HCT116 (cell line): ENCODE data around the gene ARSK. TPM values are rescaled to one million over a fixed set of nuclear protein-coding genes. Genes with fewer than 3 reads are reported as not detected.

ENCODE experiments used
- ATAC-seq: fragments of 200-7000 bp; cut with Tn5 transposase; 2 replicates; pipeline ENCODE4 v1.9.1; 2020; ENCODE audit warnings: mild to moderate bottlenecking, moderate library complexity
- BruUV-seq: library from RNA; stranded (reverse); fragments of 400-500 nt; replicated peaks from 2 replicates; lab custom pipeline; 2021; lab: Mats Ljungman, UMichigan
- CTCF ChIA-PET: fragments of 300-600 bp; sonication (Branson Sonifier 250); formaldehyde crosslinking; loops from one replicate; lab custom pipeline; 2021; ENCODE audit warnings: antibody characterized with exemption; lab: Charles Lee
- POLR2A ChIA-PET: fragments of 300-600, 350-600 bp; sonication (Branson Sonifier 250); formaldehyde crosslinking; loops from one replicate; lab custom pipeline; 2021; ENCODE audit warnings: antibody characterized with exemption; lab: Charles Lee
- RAD21 ChIA-PET, 2 experiments: fragments of 300-600 bp; sonication (Branson Sonifier 250); formaldehyde crosslinking; loops; one replicate each; lab custom pipeline; 2023; ENCODE audit warnings: low total read pairs in 2 of 2; ENCODE audit not compliant: uncharacterized antibody in 2 of 2, unreplicated experiment in 2 of 2, low non-redundant PET in 1 of 2; lab: Charles Lee
- DNase-seq: peaks from one replicate; pipeline ENCODE4 v3.0.0-alpha.2; 2010; ENCODE audit warnings: low read depth, low spot score
- H2AFZ ChIP-seq: fragments of 200-600 bp; shearing (Covaris generic), sonication (generic); 2 replicates; pipeline ENCODE4 v1.6.1; 2017; ENCODE audit warnings: low read depth, mixed run types, mixed read lengths, antibody characterized with exemption, low read length; ENCODE audit not compliant: poor library complexity, severe bottlenecking
- H3K27ac ChIP-seq: 2 replicates; pipeline ENCODE4 v1.5.1; 2012; ENCODE audit warnings: low read depth, low read length
- H3K27me3 ChIP-seq: fragments of 200-600 bp; sonication (generic); 2 replicates; pipeline ENCODE4 v1.6.1; 2016; ENCODE audit warnings: mixed run types, low read length, mixed read lengths; ENCODE audit not compliant: insufficient read depth
- H3K36me3 ChIP-seq, 2 experiments: fragments of 200-500 bp in 1 of 2; fragments of 200-600 bp in 1 of 2; sonication (Bioruptor generic) in 1 of 2; sonication (generic) in 1 of 2; 2 replicates each; pipeline versions ENCODE4 v1.5.1 to v1.6.1; 2014 to 2016; ENCODE audit warnings: low read length in 2 of 2, inconsistent platforms in 1 of 2, mixed read lengths in 1 of 2, mixed run types in 1 of 2; ENCODE audit not compliant: insufficient read depth in 2 of 2, control insufficient read depth in 1 of 2
- H3K4me1 ChIP-seq, 2 experiments: fragments of 200-600 bp in 1 of 2; sonication (generic) in 1 of 2; 2 replicates each; pipeline versions ENCODE4 v1.5.1 to v1.6.1; 2012 to 2017; ENCODE audit warnings: low read length in 2 of 2, inconsistent platforms in 1 of 2, mild to moderate bottlenecking in 1 of 2, mixed read lengths in 1 of 2, mixed run types in 1 of 2, moderate library complexity in 1 of 2; ENCODE audit not compliant: insufficient read depth in 2 of 2, control insufficient read depth in 1 of 2
- H3K4me2 ChIP-seq: fragments of 200-600 bp; sonication (generic); 2 replicates; pipeline ENCODE4 v1.6.1; 2017; ENCODE audit warnings: mixed run types, low read length, mixed read lengths
- H3K4me3 ChIP-seq, 2 experiments: fragments of 200-600 bp in 1 of 2; sonication (generic) in 1 of 2; replicated peaks in 1 of 2; 2 replicates each; pipeline ENCODE4 v1.5.1; 2011 to 2016; ENCODE audit warnings: low read length in 2 of 2, control low read depth in 1 of 2, low read depth in 1 of 2, mild to moderate bottlenecking in 1 of 2, mixed read lengths in 1 of 2, mixed run types in 1 of 2
- H3K79me2 ChIP-seq: fragments of 200-600 bp; sonication (generic); 2 replicates; pipeline ENCODE4 v1.6.1; 2017; ENCODE audit warnings: mild to moderate bottlenecking, mixed run types, low read length, moderate library complexity, mixed read lengths; ENCODE audit not compliant: insufficient read depth
- H3K9ac ChIP-seq: fragments of 200-600 bp; sonication (generic); 2 replicates; pipeline ENCODE4 v1.6.1; 2016; ENCODE audit warnings: low read length, mixed read lengths
- H3K9me2 ChIP-seq: fragments of 200-600 bp; sonication (generic), shearing (Covaris generic); 2 replicates; pipeline ENCODE4 v1.6.1; 2017; ENCODE audit warnings: mixed run types, mild to moderate bottlenecking, moderate library complexity; ENCODE audit not compliant: insufficient read depth
- H3K9me3 ChIP-seq, 2 experiments: fragments of 200-500 bp in 1 of 2; fragments of 200-600 bp in 1 of 2; sonication (Bioruptor generic) in 1 of 2; sonication (generic) in 1 of 2; 2 replicates each; pipeline ENCODE4 v1.6.1; 2014 to 2017; ENCODE audit warnings: low read length in 2 of 2, mixed read lengths in 2 of 2, inconsistent platforms in 1 of 2, low read depth in 1 of 2, mild to moderate bottlenecking in 1 of 2, mixed run types in 1 of 2, moderate library complexity in 1 of 2; ENCODE audit not compliant: control insufficient read depth in 1 of 2, insufficient read depth in 1 of 2
- H4K20me1 ChIP-seq: fragments of 200-600 bp; sonication (generic), shearing (Covaris generic); 2 replicates; pipeline ENCODE4 v1.6.1; 2017; ENCODE audit warnings: mixed run types, mild to moderate bottlenecking, moderate library complexity; ENCODE audit not compliant: insufficient read depth
- EZH2phosphoT487 ChIP-seq: fragments of 200-600 bp; IDR thresholded peaks from 2 replicates; pipeline ENCODE4 v1.6.1; 2018; ENCODE audit warnings: antibody characterized with exemption, borderline replicate concordance
- JUND ChIP-seq: IDR thresholded peaks from 2 replicates; pipeline ENCODE4 v1.6.1; 2012
- RAD21 ChIP-seq: IDR thresholded peaks from 2 replicates; pipeline ENCODE4 v1.6.1; 2012; ENCODE audit warnings: low read depth, mild to moderate bottlenecking
- SIN3A ChIP-seq: IDR thresholded peaks from 2 replicates; pipeline ENCODE4 v1.6.1; 2012; ENCODE audit warnings: low read depth
- SP1 ChIP-seq: IDR thresholded peaks from 2 replicates; pipeline ENCODE4 v1.6.1; 2012; ENCODE audit warnings: low read depth
- YY1 ChIP-seq: IDR thresholded peaks from 2 replicates; pipeline ENCODE4 v1.6.1; 2011; ENCODE audit warnings: low read length, low read depth, moderate library complexity, mild to moderate bottlenecking; ENCODE audit not compliant: insufficient replicate concordance; ENCODE audit errors: extremely low read depth
- ZFX ChIP-seq: fragments of 450-650 bp; IDR thresholded peaks from 2 replicates; pipeline ENCODE4 v1.6.1; 2017
- intact Hi-C: fragments of 100-400 bp; cut with micrococcal nuclease; formaldehyde crosslinking; loops from 2 replicates; pipeline ENCODE4 v1.10.0; 2022
- total RNA-seq: library from RNA; stranded (reverse); gene quantifications from one replicate; pipeline ENCODE4 v1.2.1, GENCODE V29; 2021; ENCODE audit not compliant: unreplicated experiment
- TF ChIP-seq, protein P1 (sequence below), 3 experiments: fragments of 200-600 bp in 1 of 3; sonication (generic) in 1 of 3; IDR thresholded peaks in 2 of 3; conservative IDR thresholded peaks in 1 of 3; 2 replicates each; pipeline ENCODE4 v1.5.1; 2012 to 2017; ENCODE audit warnings: low read depth in 2 of 3, low read length in 2 of 3, antibody characterized with exemption in 1 of 3, borderline replicate concordance in 1 of 3, control low read depth in 1 of 3, mild to moderate bottlenecking in 1 of 3, mixed read lengths in 1 of 3, mixed run types in 1 of 3, moderate library complexity in 1 of 3; ENCODE audit not compliant: insufficient read depth in 1 of 3
- TF ChIP-seq, protein P2 (sequence below): IDR thresholded peaks from 2 replicates; pipeline ENCODE4 v1.6.1; 2012; ENCODE audit warnings: low read depth

ARSK gene
- total RNA-seq, 1 experiment from 2014 or later: 4.6 TPM

GRCh38 chr5:95581576-95581975 lies 26.7 kb downstream of the ARSK start:
- Histone ChIP-seq H3K4me2 (no peak overlapping the region), H3K79me2 (no peaks in the 10 kb centered on the region), H3K9ac (no peak overlapping the region), H3K4me3 (no peak overlapping the region), H3K36me3 (no peaks in the 10 kb centered on the region), H3K9me3 (no peaks in the 10 kb centered on the region), H4K20me1 (no peaks in the 10 kb centered on the region), H3K27ac (no peak overlapping the region), H3K27me3 (no peaks in the 10 kb centered on the region), H3K4me1 (no peaks in the 10 kb centered on the region), H3K9me2 (no peaks in the 10 kb centered on the region), H2AFZ (no peak overlapping the region)
- DNase-seq (no peak), ATAC-seq (no peak)
- no TSS peak for BruUV-seq
- ChIA-PET POLR2A (no interaction called here), RAD21 (no interaction called here), CTCF (no interaction called here)
- intact Hi-C loops: no loop called here
- TF ChIP-seq ZFX (no peak), RAD21 (no peak), JUND (no peak), SP1 (no peak), SIN3A (no peak), EZH2phosphoT487 (no peak), YY1 (no peak)
- TF ChIP-seq, protein P1, sequence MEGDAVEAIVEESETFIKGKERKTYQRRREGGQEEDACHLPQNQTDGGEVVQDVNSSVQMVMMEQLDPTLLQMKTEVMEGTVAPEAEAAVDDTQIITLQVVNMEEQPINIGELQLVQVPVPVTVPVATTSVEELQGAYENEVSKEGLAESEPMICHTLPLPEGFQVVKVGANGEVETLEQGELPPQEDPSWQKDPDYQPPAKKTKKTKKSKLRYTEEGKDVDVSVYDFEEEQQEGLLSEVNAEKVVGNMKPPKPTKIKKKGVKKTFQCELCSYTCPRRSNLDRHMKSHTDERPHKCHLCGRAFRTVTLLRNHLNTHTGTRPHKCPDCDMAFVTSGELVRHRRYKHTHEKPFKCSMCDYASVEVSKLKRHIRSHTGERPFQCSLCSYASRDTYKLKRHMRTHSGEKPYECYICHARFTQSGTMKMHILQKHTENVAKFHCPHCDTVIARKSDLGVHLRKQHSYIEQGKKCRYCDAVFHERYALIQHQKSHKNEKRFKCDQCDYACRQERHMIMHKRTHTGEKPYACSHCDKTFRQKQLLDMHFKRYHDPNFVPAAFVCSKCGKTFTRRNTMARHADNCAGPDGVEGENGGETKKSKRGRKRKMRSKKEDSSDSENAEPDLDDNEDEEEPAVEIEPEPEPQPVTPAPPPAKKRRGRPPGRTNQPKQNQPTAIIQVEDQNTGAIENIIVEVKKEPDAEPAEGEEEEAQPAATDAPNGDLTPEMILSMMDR (IDR thresholded peaks at IDR 0.05 in 2 of 3, conservative IDR thresholded peaks at IDR 0.05 in 1 of 3; ENCODE audit: borderline replicate concordance in 1 of 3, insufficient read depth in 1 of 3, low read depth in 2 of 3, low read length in 2 of 3): no peak
- TF ChIP-seq, protein P2, sequence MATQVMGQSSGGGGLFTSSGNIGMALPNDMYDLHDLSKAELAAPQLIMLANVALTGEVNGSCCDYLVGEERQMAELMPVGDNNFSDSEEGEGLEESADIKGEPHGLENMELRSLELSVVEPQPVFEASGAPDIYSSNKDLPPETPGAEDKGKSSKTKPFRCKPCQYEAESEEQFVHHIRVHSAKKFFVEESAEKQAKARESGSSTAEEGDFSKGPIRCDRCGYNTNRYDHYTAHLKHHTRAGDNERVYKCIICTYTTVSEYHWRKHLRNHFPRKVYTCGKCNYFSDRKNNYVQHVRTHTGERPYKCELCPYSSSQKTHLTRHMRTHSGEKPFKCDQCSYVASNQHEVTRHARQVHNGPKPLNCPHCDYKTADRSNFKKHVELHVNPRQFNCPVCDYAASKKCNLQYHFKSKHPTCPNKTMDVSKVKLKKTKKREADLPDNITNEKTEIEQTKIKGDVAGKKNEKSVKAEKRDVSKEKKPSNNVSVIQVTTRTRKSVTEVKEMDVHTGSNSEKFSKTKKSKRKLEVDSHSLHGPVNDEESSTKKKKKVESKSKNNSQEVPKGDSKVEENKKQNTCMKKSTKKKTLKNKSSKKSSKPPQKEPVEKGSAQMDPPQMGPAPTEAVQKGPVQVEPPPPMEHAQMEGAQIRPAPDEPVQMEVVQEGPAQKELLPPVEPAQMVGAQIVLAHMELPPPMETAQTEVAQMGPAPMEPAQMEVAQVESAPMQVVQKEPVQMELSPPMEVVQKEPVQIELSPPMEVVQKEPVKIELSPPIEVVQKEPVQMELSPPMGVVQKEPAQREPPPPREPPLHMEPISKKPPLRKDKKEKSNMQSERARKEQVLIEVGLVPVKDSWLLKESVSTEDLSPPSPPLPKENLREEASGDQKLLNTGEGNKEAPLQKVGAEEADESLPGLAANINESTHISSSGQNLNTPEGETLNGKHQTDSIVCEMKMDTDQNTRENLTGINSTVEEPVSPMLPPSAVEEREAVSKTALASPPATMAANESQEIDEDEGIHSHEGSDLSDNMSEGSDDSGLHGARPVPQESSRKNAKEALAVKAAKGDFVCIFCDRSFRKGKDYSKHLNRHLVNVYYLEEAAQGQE: no peak
